A549 (cell line): Measurements from ENCODE around the gene MAJIN.

ENCODE experiments used
- ESRRA ChIP-seq: fragments of 150-350 bp; IDR thresholded peaks from 2 replicates; pipeline ENCODE4 v1.6.1; 2014; ENCODE audit warnings: mild to moderate bottlenecking, low read length, borderline replicate concordance
- FOSL2 ChIP-seq, 2 experiments: fragments of 450-650 bp in 1 of 2; fragments of >200 bp in 1 of 2; sonication (Bioruptor Twin) in 1 of 2; formaldehyde crosslinking; IDR thresholded peaks; 2 replicates each; pipeline versions ENCODE4 v1.5.0 to v1.6.1; 2016 to 2020; ENCODE audit warnings: mild to moderate bottlenecking in 1 of 2, moderate library complexity in 1 of 2
- POLR2A ChIP-seq: IDR thresholded peaks from 2 replicates; pipeline ENCODE4 v1.6.1; 2012; ENCODE audit warnings: mild to moderate bottlenecking, low read length
- ZC3H11A ChIP-seq: fragments of 450-650 bp; IDR thresholded peaks from 2 replicates; pipeline ENCODE4 v1.6.1; 2014; ENCODE audit warnings: antibody characterized with exemption, mild to moderate bottlenecking
- TF ChIP-seq, protein P1 (sequence below): fragments of >200 bp; sonication (Bioruptor Twin); formaldehyde crosslinking; IDR thresholded peaks from 3 replicates; pipeline ENCODE4 v1.5.1; 2016
- TF ChIP-seq, protein P2 (sequence below): IDR thresholded peaks from 2 replicates; pipeline ENCODE4 v1.6.1; 2012

GRCh38 chr11:65013130-65013887, 41.4 kb upstream of the MAJIN start:
- TF ChIP-seq POLR2A: peak; percentile 41
- TF ChIP-seq, protein P1, sequence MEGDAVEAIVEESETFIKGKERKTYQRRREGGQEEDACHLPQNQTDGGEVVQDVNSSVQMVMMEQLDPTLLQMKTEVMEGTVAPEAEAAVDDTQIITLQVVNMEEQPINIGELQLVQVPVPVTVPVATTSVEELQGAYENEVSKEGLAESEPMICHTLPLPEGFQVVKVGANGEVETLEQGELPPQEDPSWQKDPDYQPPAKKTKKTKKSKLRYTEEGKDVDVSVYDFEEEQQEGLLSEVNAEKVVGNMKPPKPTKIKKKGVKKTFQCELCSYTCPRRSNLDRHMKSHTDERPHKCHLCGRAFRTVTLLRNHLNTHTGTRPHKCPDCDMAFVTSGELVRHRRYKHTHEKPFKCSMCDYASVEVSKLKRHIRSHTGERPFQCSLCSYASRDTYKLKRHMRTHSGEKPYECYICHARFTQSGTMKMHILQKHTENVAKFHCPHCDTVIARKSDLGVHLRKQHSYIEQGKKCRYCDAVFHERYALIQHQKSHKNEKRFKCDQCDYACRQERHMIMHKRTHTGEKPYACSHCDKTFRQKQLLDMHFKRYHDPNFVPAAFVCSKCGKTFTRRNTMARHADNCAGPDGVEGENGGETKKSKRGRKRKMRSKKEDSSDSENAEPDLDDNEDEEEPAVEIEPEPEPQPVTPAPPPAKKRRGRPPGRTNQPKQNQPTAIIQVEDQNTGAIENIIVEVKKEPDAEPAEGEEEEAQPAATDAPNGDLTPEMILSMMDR: peak; percentile 53
- TF ChIP-seq ESRRA: no peak
- TF ChIP-seq ZC3H11A: no peak
- TF ChIP-seq, protein P2, sequence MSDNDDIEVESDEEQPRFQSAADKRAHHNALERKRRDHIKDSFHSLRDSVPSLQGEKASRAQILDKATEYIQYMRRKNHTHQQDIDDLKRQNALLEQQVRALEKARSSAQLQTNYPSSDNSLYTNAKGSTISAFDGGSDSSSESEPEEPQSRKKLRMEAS: no peak
- TF ChIP-seq FOSL2 (IDR thresholded peaks at IDR 0.05): no peak
- no peak for TF ChIP-seq FOSL2 (CRISPR knock-in tag; IDR thresholded peaks at IDR 0.05)
